K562 (cell line): ENCODE data around the gene TRAPPC2L. TPM values are rescaled to one million over a fixed set of nuclear protein-coding genes. Genes with fewer than 3 reads are reported as not detected.
A peak's percentile ranks its signal among the peaks of the same experiment; 100 is the strongest.

Experiments
- DPF2 ChIP-seq: fragments of 450-650 bp; IDR thresholded peaks from 2 replicates; pipeline ENCODE4 v1.6.1; 2016
- EGR1 ChIP-seq: fragments of 450-650 bp; conservative IDR thresholded peaks from 2 replicates; pipeline ENCODE4 v1.6.1; 2017; ENCODE audit warnings: mild to moderate bottlenecking
- ERF ChIP-seq: fragments of 450-650 bp; formaldehyde crosslinking; IDR thresholded peaks from 2 replicates; pipeline ENCODE4 v1.4.0; 2020; ENCODE audit warnings: mild to moderate bottlenecking, mixed read lengths
- FOXO4 ChIP-seq: fragments of 450-650 bp; formaldehyde crosslinking; IDR thresholded peaks from 2 replicates; pipeline ENCODE4 v1.4.0; 2020; ENCODE audit warnings: mild to moderate bottlenecking, moderate library complexity
- FUS ChIP-seq: fragments of 200-400 bp; formaldehyde crosslinking; optimal IDR thresholded peaks from 2 replicates; pipeline ENCODE3; 2017; ENCODE audit warnings: low read depth, low read length
- HLTF ChIP-seq: fragments of 450-650 bp; IDR thresholded peaks from 2 replicates; pipeline ENCODE4 v1.6.1; 2016
- IRF9 ChIP-seq: fragments of 450-650 bp; IDR thresholded peaks from 2 replicates; pipeline ENCODE4 v1.6.1; 2016; ENCODE audit warnings: missing biosample characterization, missing genetic modification characterization
- MCM2 ChIP-seq: fragments of 450-650 bp; IDR thresholded peaks from 2 replicates; pipeline ENCODE4 v1.6.1; 2017; ENCODE audit warnings: low read depth, mild to moderate bottlenecking
- NFIC ChIP-seq: fragments of 450-650 bp; IDR thresholded peaks from 2 replicates; pipeline ENCODE4 v1.6.1; 2017; ENCODE audit warnings: mild to moderate bottlenecking, inconsistent platforms
- ZNF121 ChIP-seq: sonication (generic); formaldehyde crosslinking; conservative IDR thresholded peaks from 2 replicates; pipeline ENCODE4 v1.8.0; 2022; ENCODE audit warnings: missing genetic modification reagents
- ZNF239 ChIP-seq: fragments of 250-450 bp; sonication (Bioruptor Pico); IDR thresholded peaks from 2 replicates; pipeline ENCODE4 v1.4.0; 2020; ENCODE audit warnings: mild to moderate bottlenecking
- ZNF354B ChIP-seq: fragments of 250-450 bp; sonication (Bioruptor Pico); IDR thresholded peaks from 2 replicates; pipeline ENCODE4 v1.4.0; 2020
- ZNF407 ChIP-seq: fragments of 450-650 bp; IDR thresholded peaks from 2 replicates; pipeline ENCODE4 v1.6.1; 2016; ENCODE audit warnings: low read depth
- ZNF512 ChIP-seq: IDR thresholded peaks from 2 replicates; pipeline ENCODE4 v1.6.1; 2016; ENCODE audit warnings: missing genetic modification characterization, missing compliant biosample characterization
- polyA plus RNA-seq, 8 experiments: library from polyadenylated mRNA; depleted of rRNA in 4 of 8; stranded (reverse) in 5 of 8; unstranded in 3 of 8; fragments of >200 nt; fragmentation: Nextera tagmentation in 2 of 8; fragmentation: Illumina TruSeq in 1 of 8; extraction: Ambion mirVana in 2 of 8; extraction: Trizol in 1 of 8; gene quantifications; 2 replicates each; pipeline versions ENCODE4 v1.2.1 to v1.2.3, GENCODE V29; 2011 to 2014; ENCODE audit warnings: inconsistent platforms in 1 of 8, missing spikeins in 1 of 8
- total RNA-seq, 7 experiments: library from RNA; depleted of rRNA in 6 of 7; stranded (reverse); fragments of >200 nt in 6 of 7; fragmentation: Illumina TruSeq in 2 of 7; extraction: Trizol in 2 of 7; gene quantifications; 2 replicates each; pipeline versions ENCODE4 v1.2.1 to v1.2.3, GENCODE V29; 2011 to 2021; ENCODE audit warnings: low replicate concordance in 1 of 7
- TF ChIP-seq, protein P1 (sequence below), 2 experiments: IDR thresholded peaks; 2 replicates each; pipeline ENCODE4 v1.6.1; 2011; ENCODE audit warnings: borderline replicate concordance in 1 of 2, control low read depth in 1 of 2, low read depth in 1 of 2, low read length in 1 of 2, mild to moderate bottlenecking in 1 of 2, mixed read lengths in 1 of 2, moderate library complexity in 1 of 2; ENCODE audit not compliant: insufficient read depth in 1 of 2, insufficient read length in 1 of 2, poor library complexity in 1 of 2, severe bottlenecking in 1 of 2; ENCODE audit errors: extremely low read depth in 1 of 2

Gene TRAPPC2L
- total and polyA plus RNA-seq, 9 of the 15 experiments (the other 6 are each of a cell fraction or from before 2014, with no cell fraction given): 60.4 to 398 (median 97.5) TPM

- TF ChIP-seq ZNF407 (no peak), HLTF (peak; percentile 83; the same call in 1 of the 2 replicates), ZNF239 (CRISPR knock-in tag) (no peak), ZNF354B (CRISPR knock-in tag) (no peak), NFIC (peak; percentile 32; the same call in 1 of the 2 replicates), DPF2 (peak; percentile 65; the same call in 1 of the 2 replicates), ERF (CRISPR knock-in tag) (no peak), ZNF121 (no peak), ZNF512 (tag) (no peak), FUS (no peak), FOXO4 (CRISPR knock-in tag) (no peak), IRF9 (tag) (no peak), MCM2 (no peak), EGR1 (peak; percentile 99)
- TF ChIP-seq, protein P1, sequence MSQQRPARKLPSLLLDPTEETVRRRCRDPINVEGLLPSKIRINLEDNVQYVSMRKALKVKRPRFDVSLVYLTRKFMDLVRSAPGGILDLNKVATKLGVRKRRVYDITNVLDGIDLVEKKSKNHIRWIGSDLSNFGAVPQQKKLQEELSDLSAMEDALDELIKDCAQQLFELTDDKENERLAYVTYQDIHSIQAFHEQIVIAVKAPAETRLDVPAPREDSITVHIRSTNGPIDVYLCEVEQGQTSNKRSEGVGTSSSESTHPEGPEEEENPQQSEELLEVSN (IDR thresholded peaks at IDR 0.05; ENCODE audit: borderline replicate concordance in 1 of 2, extremely low read depth in 1 of 2, insufficient read depth in 1 of 2, insufficient read length in 1 of 2, low read depth in 1 of 2, low read length in 1 of 2, poor library complexity in 1 of 2, severe bottlenecking in 1 of 2): no peak
Observed at GRCh38 chr16:88882358-88883030, 25.6 kb downstream of the TRAPPC2L start (continued).
